Endothelial cell of umbilical vein (primary cell): Measurements from ENCODE around the gene EPC2. TPM values are rescaled to one million over a fixed set of nuclear protein-coding genes. Genes with fewer than 3 reads are reported as not detected.
"Not testable (repeated sequence)": the region's sequence is repeated elsewhere in the genome, so short reads cannot be mapped to it uniquely, and the experiment has no call there.

ENCODE experiments used
- BruUV-seq: library from RNA; stranded (reverse); fragments of 400-500 nt; replicated peaks from 2 replicates; lab custom pipeline; 2021; lab: Mats Ljungman, UMichigan
- CTCF ChIA-PET: fragments of 300-600, 350-600 bp; sonication (Branson Sonifier 250); formaldehyde crosslinking; loops from one replicate; lab custom pipeline; 2021; ENCODE audit warnings: antibody characterized with exemption, inconsistent platforms; lab: Charles Lee
- POLR2A ChIA-PET: fragments of 300-600, 350-600 bp; sonication (Branson Sonifier 250); formaldehyde crosslinking; loops from one replicate; lab custom pipeline; 2021; ENCODE audit warnings: antibody characterized with exemption, inconsistent platforms; lab: Charles Lee
- DNase-seq: peaks from one replicate; pipeline ENCODE4 v3.0.0-alpha.2; 2011; ENCODE audit warnings: low read depth, low spot score
- FAIRE-seq: peaks from 2 replicates; lab custom pipeline; 2011; peaks lifted over from hg19 to GRCh38; lab: Jason Lieb, UNC
- H2AFZ ChIP-seq: 2 replicates; pipeline ENCODE4 v1.6.0; 2012; ENCODE audit warnings: low read depth, low read length, control low read depth, inconsistent platforms
- H3K27ac ChIP-seq: 2 replicates; pipeline ENCODE4 v1.5.1; 2011; ENCODE audit warnings: low read depth, mild to moderate bottlenecking, control low read depth, low read length, moderate library complexity; ENCODE audit not compliant: insufficient read depth
- H3K27me3 ChIP-seq, 2 experiments: 2 replicates each; pipeline versions ENCODE4 v1.6.0 to v1.6.1; 2011; ENCODE audit warnings: low read length in 2 of 2, mixed read lengths in 1 of 2; ENCODE audit not compliant: control insufficient read depth in 2 of 2, insufficient read depth in 2 of 2
- H3K36me3 ChIP-seq, 2 experiments: 2 replicates in 1 of 2; 3 replicates in 1 of 2; pipeline ENCODE4 v1.5.1; 2011; ENCODE audit warnings: low read length in 2 of 2, mild to moderate bottlenecking in 1 of 2, moderate library complexity in 1 of 2; ENCODE audit not compliant: control insufficient read depth in 2 of 2, insufficient read depth in 2 of 2; ENCODE audit errors: extremely low read depth in 1 of 2
- H3K4me1 ChIP-seq: 3 replicates; pipeline ENCODE4 v1.5.1; 2011; ENCODE audit warnings: mild to moderate bottlenecking, low read length; ENCODE audit not compliant: control insufficient read depth, insufficient read depth; ENCODE audit errors: extremely low read depth
- H3K4me2 ChIP-seq: 2 replicates; pipeline ENCODE4 v1.6.1; 2011; ENCODE audit warnings: low read length, control low read depth, mixed read lengths; ENCODE audit not compliant: insufficient read depth
- H3K4me3 ChIP-seq, 3 experiments: fragments of 200-600 bp in 1 of 3; sonication (generic), shearing (Covaris generic) in 1 of 3; replicated peaks in 1 of 3; 2 replicates each; pipeline ENCODE4 v1.5.1; 2011 to 2016; ENCODE audit warnings: control low read depth in 3 of 3, low read length in 3 of 3, mild to moderate bottlenecking in 2 of 3, inconsistent platforms in 1 of 3, low read depth in 1 of 3, moderate library complexity in 1 of 3; ENCODE audit not compliant: insufficient read depth in 1 of 3
- H3K79me2 ChIP-seq: 2 replicates; pipeline ENCODE4 v1.6.0; 2012; ENCODE audit warnings: low read length, inconsistent platforms; ENCODE audit not compliant: control insufficient read depth, insufficient read depth
- H3K9ac ChIP-seq: replicated peaks from 2 replicates; pipeline ENCODE3; 2011; ENCODE audit warnings: low read length, control low read depth; ENCODE audit not compliant: insufficient read depth; ENCODE audit errors: extremely low read depth
- H3K9me1 ChIP-seq: replicated peaks from 3 replicates; pipeline ENCODE4 v1.6.0; 2011; ENCODE audit warnings: mild to moderate bottlenecking, low read length; ENCODE audit not compliant: control insufficient read depth, insufficient read depth; ENCODE audit errors: extremely low read depth
- H3K9me3 ChIP-seq: replicated peaks from 2 replicates; pipeline ENCODE4 v1.5.1; 2012; ENCODE audit warnings: low read length, inconsistent platforms; ENCODE audit not compliant: control insufficient read depth, insufficient read depth
- H4K20me1 ChIP-seq: replicated peaks from 2 replicates; pipeline ENCODE3; 2011; ENCODE audit warnings: mild to moderate bottlenecking, low read length; ENCODE audit not compliant: control insufficient read depth, insufficient read depth; ENCODE audit errors: extremely low read depth
- EZH2 ChIP-seq: IDR thresholded peaks from 2 replicates; pipeline ENCODE4 v1.6.1; 2012; ENCODE audit warnings: borderline replicate concordance, low read depth, mild to moderate bottlenecking, moderate library complexity, low read length, inconsistent platforms; ENCODE audit not compliant: severe bottlenecking
- FOS ChIP-seq: IDR thresholded peaks from 2 replicates; pipeline ENCODE4 v1.6.1; 2011; ENCODE audit warnings: mild to moderate bottlenecking, low read length, moderate library complexity, borderline replicate concordance; ENCODE audit not compliant: insufficient read depth
- GATA2 ChIP-seq: IDR thresholded peaks from 2 replicates; pipeline ENCODE4 v1.7.0; 2011; ENCODE audit warnings: low read depth, mild to moderate bottlenecking, moderate library complexity, mixed read lengths, low read length; ENCODE audit not compliant: insufficient read length, insufficient read depth
- JUN ChIP-seq: IDR thresholded peaks from 2 replicates; pipeline ENCODE4 v1.6.1; 2011; ENCODE audit warnings: borderline replicate concordance, low read depth; ENCODE audit not compliant: insufficient read length, insufficient read depth
- MYC ChIP-seq: IDR thresholded peaks from one replicate; pipeline ENCODE4 v1.6.1; 2011; ENCODE audit warnings: mild to moderate bottlenecking, low read depth, low read length
- POLR2A ChIP-seq: IDR thresholded peaks from 2 replicates; pipeline ENCODE4 v1.6.1; 2012; ENCODE audit warnings: low read depth, mild to moderate bottlenecking, control low read depth, low read length
- POLR2AphosphoS5 ChIP-seq: IDR thresholded peaks from 2 replicates; pipeline ENCODE4 v1.6.1; 2012; ENCODE audit warnings: low read depth, mild to moderate bottlenecking, control low read depth, low read length, moderate library complexity; ENCODE audit not compliant: insufficient read depth
- dilution Hi-C: fragments of 300-500 bp; cut with MboI; formaldehyde crosslinking; loops from one replicate; pipeline ENCODE4 v1.15.0; 2019; ENCODE audit warnings: low sequenced_read_pairs; ENCODE audit not compliant: extremely low pct_ligation_motif_present
- intact Hi-C: fragments of 100-400 bp; cut with micrococcal nuclease; formaldehyde crosslinking; loops from one replicate; pipeline ENCODE4 v1.10.0; 2022
- polyA plus RNA-seq, 4 experiments: library from polyadenylated mRNA; depleted of rRNA in 3 of 4; stranded (reverse) in 3 of 4; unstranded in 1 of 4; fragments of >200 nt; gene quantifications; 2 replicates each; pipeline versions ENCODE4 v1.2.1 to v1.2.3, GENCODE V29; 2011 to 2012; ENCODE audit warnings: missing spikeins in 1 of 4
- total RNA-seq: library from RNA; stranded (reverse); gene quantifications from 2 replicates; pipeline ENCODE4 v1.2.3, GENCODE V29; 2021
- TF ChIP-seq, protein P1 (sequence below): IDR thresholded peaks from 2 replicates; pipeline ENCODE4 v1.6.1; 2011; ENCODE audit not compliant: insufficient read depth, insufficient read length
- TF ChIP-seq, protein P2 (sequence below), 2 donors: IDR thresholded peaks; 1 replicate in 1 of 2; 2 replicates in 1 of 2; pipeline ENCODE4 v1.5.1; 2011; ENCODE audit warnings: low read length in 2 of 2, mild to moderate bottlenecking in 2 of 2, moderate library complexity in 2 of 2, control low read depth in 1 of 2, inconsistent platforms in 1 of 2, low read depth in 1 of 2; ENCODE audit not compliant: insufficient read depth in 1 of 2; ENCODE audit errors: extremely low read depth in 1 of 2

Gene EPC2
- total and polyA plus RNA-seq, 2 donors (not counting 3 experiments of a cell fraction or from before 2014, with no cell fraction given): 15.1 to 25.2 TPM

DNA sequence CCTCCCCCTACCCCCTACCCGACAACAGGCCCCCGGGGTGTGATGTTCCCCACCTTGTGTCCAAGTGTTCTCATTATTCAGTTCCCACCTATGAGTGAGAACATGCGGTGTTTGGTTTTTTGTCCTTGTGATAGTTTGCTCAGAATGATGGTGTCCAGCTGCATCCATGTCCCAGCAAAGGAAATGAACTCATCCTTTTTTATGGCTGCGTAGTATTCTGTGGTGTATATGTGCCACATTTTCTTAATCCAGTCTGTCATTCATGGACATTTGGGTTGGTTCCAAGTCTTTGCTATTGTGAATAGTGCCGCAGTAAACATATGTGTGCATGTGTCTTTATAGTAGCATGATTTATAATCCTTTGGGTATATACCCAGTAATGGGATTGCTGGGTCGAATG is 37.3 kb downstream of the EPC2 start:
- H3K36me3 ChIP-seq, dilution Hi-C loops, POLR2A ChIA-PET, BruUV-seq, H3K4me3 ChIP-seq, DNase-seq, H3K4me1 ChIP-seq, CTCF ChIA-PET, H3K4me2 ChIP-seq, FAIRE-seq, H3K9me1 ChIP-seq, H3K27ac ChIP-seq, H3K9me3 ChIP-seq, H2AFZ ChIP-seq, H3K9ac ChIP-seq, intact Hi-C loops, H3K27me3 ChIP-seq: not testable (repeated sequence)
- peaks cover 84% of the 10 kb centered on the region for H3K79me2 ChIP-seq
- H4K20me1 ChIP-seq: peaks cover 21% of the 10 kb centered on the region

DNA sequence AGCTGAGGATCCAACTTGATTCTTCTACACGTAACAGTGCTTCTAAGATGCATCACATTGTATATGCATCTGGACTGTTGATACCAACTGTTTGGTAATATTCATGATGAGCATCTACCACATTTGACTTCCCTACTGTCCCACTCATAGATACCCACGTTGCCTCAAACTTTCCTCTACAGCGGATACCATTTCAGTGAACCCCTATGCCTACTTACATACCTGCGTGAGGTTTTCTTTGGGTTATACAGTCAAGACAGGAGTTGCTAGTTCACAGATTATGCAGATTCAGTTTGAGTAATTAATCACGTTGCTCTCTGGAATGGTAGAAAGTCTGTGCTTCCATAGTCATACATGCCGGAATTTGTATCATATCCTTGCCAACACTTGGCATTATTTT is 40.0 kb downstream of the EPC2 start:
- Histone ChIP-seq H2AFZ (no peak overlapping the region), H3K9ac (no peak overlapping the region), H3K4me3 (no peak overlapping the region), H3K9me1 (peaks cover 5% of the 10 kb centered on the region), H3K4me2 (no peak overlapping the region), H3K27me3 (no peaks in the 10 kb centered on the region), H3K9me3 (no peaks in the 10 kb centered on the region), H3K36me3 (no peaks in the 10 kb centered on the region), H3K4me1 (no peaks in the 10 kb centered on the region), H4K20me1 (peaks cover 20% of the 10 kb centered on the region), H3K27ac (no peak overlapping the region), H3K79me2 (peaks cover 90% of the 10 kb centered on the region)
- TF ChIP-seq, protein P1, sequence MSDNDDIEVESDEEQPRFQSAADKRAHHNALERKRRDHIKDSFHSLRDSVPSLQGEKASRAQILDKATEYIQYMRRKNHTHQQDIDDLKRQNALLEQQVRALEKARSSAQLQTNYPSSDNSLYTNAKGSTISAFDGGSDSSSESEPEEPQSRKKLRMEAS: no peak
- TF ChIP-seq POLR2AphosphoS5 (no peak), MYC (no peak), EZH2 (no peak), FOS (no peak), GATA2 (no peak), JUN (no peak), POLR2A (no peak)
- TF ChIP-seq, protein P2, sequence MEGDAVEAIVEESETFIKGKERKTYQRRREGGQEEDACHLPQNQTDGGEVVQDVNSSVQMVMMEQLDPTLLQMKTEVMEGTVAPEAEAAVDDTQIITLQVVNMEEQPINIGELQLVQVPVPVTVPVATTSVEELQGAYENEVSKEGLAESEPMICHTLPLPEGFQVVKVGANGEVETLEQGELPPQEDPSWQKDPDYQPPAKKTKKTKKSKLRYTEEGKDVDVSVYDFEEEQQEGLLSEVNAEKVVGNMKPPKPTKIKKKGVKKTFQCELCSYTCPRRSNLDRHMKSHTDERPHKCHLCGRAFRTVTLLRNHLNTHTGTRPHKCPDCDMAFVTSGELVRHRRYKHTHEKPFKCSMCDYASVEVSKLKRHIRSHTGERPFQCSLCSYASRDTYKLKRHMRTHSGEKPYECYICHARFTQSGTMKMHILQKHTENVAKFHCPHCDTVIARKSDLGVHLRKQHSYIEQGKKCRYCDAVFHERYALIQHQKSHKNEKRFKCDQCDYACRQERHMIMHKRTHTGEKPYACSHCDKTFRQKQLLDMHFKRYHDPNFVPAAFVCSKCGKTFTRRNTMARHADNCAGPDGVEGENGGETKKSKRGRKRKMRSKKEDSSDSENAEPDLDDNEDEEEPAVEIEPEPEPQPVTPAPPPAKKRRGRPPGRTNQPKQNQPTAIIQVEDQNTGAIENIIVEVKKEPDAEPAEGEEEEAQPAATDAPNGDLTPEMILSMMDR (IDR thresholded peaks at IDR 0.05; ENCODE audit: extremely low read depth in 1 of 2, insufficient read depth in 1 of 2, low read depth in 1 of 2, low read length in 2 of 2): no peak
- ChIA-PET POLR2A (no interaction called here), CTCF (no interaction called here)
- DNase-seq (no peak), FAIRE-seq (no peak)
- BruUV-seq: no TSS peak
- intact Hi-C loops: no loop called here
- dilution Hi-C loops: no loop called here
